Muscle of back (tissue), 11 donors: Measurements from ENCODE around the gene MALT1. TPM values are rescaled to one million over a fixed set of nuclear protein-coding genes. Genes with fewer than 3 reads are reported as not detected.
"Not testable (repeated sequence)": the region's sequence is repeated elsewhere in the genome, so short reads cannot be mapped to it uniquely, and the experiment has no call there.

Source experiments
- DNase-seq, 3 donors: peaks; one replicate each; pipeline versions ENCODE4 v3.0.0 to v3.0.0-alpha.2; 2013
- polyA plus RNA-seq, 10 donors: library from polyadenylated mRNA; unstranded; fragments of 120-200 nt; gene quantifications; one replicate each; pipeline ENCODE4 v1.2.1, GENCODE V29; 2013; ENCODE audit not compliant: insufficient read length in 10 of 10

The MALT1 gene
- polyA plus RNA-seq, 10 donors: 11.2 to 18.9 (median 15.4) TPM

GRCh38 chr18:58649966-58650816 is 21.1 kb upstream of the MALT1 start:
- DNase-seq: no peak

- not testable (repeated sequence) for DNase-seq
Measured at GRCh38 chr18:58650830-58651229, 20.4 kb upstream of the MALT1 start.

DNA sequence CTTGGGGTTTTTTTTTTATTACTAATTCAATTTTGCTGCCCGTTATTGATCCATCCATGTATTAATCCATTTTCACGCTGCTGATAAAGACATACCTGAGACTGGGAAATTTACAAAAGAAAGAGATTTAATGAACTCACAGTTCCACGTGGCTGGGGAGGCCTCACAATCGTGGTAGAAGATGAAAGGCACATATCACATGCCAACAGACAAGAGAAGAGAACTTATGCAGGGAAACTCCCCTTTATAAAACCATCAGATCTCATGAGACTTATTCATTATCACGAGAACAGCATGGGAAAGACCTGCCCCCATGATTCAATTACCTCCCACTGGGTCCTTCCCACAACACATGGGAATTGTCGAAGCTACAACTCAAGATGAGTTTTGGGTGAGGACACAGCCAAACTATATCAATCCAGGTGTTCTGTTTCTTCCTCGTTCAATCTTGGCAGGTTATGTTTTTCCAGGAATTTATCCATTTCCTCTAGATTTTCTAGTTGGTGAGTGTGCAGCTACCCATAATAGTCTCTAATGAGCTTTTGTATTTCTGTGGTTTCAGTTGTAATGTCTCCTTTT is 18.0 kb upstream of the MALT1 start:
- DNase-seq: not testable (repeated sequence)

DNA sequence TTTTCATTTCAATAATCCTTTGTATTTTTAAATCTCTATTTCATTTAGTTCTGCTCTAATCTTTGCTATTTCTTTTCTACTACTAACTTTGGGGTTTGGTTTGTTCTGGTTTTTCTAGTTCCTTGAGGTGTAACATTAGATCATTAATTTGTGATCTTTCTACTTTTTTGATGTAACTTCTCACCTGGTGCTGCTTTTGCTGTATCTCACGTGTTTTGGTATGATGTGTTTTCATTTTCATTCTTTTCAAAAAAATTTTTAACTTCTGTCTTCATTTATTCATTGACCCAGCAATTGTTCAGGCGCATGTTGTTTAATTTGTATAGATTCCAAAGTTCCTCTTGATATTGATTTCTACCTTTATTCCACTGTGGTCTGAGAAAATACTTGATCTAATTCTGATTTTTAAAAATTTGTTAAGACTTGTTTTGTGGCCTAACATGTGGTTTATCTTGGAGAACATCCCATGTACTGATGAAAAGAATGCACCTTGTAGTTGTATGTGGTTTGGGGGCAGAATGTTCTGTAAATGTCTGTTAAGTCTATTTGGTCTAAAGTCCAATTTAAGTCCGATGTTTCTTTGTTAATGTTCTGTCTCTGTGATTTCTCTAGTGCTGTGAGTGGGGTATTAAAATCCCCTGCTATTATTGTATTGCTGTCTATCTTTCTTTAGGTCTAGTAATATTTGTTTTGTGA is 17.3 kb upstream of the MALT1 start:
- no peak for DNase-seq

DNA sequence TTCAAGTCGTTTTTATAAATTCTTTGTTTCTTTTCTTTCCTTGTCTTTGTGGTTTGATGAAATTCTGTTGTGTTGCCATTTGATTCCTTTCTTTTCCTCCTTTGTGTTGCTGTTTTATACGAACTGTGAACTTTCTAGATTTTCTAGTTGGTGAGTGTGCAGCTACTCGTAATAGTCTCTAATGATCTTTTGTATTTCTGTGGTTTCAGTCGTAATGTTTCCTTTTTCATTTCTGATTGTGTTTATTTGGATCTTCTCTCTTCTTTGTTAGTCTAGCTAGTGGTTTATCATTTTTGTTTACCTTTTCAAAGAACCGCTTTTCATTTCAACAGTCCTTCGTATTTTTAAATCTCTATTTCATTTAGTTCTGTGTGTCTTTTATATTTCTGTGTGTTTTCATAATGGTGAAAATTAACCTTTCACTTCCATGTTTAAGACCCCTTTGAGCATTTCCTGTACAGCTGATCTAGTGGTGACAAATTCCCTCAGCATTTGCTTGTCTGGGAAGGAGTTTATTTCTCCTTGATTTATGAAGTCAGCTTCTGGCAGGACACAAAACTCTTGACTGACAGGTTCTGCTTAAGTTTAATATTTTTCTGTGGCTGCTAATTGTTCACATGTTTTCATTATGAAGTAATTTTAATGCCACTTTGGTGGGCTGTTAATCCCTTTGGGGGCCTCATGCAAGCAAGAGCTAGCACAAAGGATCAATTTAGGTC is 16.2 kb upstream of the MALT1 start:
- DNase-seq: no peak

- DNase-seq: no peak
Measured at GRCh38 chr18:58657081-58657480, 14.2 kb upstream of the MALT1 start.

DNA sequence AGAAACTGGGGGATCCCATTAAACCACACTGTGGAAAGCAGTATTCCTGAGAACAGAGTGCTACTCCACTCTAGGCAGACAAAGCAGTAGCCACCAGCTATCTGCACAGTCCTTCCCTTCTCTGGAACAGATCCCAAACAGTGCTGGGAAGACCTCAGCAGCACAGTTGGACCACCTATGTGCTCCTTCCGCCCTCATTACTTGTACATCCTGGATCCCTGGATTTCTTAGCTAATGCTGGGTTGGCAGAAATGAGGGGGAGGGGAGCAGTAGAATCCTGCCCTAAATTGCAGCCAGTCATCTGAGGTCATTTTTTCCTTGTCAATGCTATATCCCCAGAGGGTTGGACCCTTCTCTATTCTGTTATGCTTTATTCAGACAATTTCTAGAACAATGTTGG is 13.8 kb upstream of the MALT1 start:
- no peak for DNase-seq

GRCh38 chr18:58659691-58660090 is 11.6 kb upstream of the MALT1 start:
- no peak for DNase-seq

DNA sequence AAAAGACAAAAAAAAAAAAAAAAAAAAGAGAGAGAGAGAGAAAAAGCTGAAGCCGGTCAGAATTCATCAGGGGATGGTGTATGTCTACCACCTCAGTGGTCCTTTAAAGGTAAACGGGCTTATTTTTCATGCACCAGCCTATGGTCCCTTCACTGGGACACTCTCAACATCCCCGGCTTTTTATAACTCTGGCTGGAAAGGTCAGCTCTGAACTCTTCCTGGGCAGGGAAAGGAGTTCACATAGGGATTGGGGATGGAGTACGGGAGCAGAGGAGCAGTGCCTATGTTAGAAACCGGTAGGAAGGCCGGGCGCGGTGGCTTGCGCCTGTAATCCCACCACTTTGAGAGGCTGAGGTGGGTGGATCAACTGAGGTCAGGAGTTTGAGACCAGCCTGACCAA is 10.3 kb upstream of the MALT1 start:
- DNase-seq: no peak

DNA sequence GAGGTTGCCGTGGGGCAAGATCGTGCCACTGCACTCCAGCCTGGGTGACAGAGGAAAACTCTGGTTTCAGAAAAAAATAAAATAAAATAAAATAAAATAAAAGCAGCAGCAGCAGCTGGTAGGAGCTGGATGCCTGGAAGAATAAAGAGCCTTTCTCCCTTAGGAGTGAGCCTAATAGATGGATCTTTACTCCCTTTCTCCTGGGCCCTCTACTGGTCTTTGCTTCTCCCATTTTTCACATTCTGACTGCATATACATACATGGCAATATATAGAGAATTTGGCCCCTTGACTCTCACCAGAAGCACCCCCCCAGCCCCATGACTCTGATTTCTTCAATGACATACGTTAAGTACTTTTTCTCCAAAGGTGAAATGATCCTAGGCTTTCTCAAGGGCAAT is 9.8 kb upstream of the MALT1 start:
- DNase-seq: peak in 1 of 3 donors; percentile 14

GRCh38 chr18:58662118-58662517 is 9.1 kb upstream of the MALT1 start:
- no peak for DNase-seq

GRCh38 chr18:58666176-58666575 is 5.1 kb upstream of the MALT1 start:
- no peak for DNase-seq

DNA sequence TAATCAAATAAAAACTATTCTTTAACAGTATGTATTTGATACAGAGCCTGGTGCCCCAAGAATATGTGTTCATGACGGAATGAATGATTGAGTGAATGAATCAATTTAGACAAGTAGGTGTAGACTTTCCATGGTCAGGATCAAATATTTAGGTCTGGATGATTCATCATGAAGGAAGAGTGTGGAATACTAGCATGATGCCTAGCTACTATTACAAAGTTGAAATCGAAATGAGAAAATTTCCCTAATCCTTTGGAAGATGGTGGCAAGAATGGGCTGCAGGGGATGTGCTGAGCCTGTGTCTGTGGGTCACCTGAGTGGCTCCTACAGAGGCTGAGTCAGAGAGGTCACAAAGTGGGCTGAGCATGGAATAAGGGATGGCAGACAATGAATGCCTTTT is 3.1 kb upstream of the MALT1 start:
- no peak for DNase-seq

- DNase-seq: peak in 1 of 3 donors; percentile 62
Measured at GRCh38 chr18:58668897-58669296, 2.4 kb upstream of the MALT1 start.

DNA sequence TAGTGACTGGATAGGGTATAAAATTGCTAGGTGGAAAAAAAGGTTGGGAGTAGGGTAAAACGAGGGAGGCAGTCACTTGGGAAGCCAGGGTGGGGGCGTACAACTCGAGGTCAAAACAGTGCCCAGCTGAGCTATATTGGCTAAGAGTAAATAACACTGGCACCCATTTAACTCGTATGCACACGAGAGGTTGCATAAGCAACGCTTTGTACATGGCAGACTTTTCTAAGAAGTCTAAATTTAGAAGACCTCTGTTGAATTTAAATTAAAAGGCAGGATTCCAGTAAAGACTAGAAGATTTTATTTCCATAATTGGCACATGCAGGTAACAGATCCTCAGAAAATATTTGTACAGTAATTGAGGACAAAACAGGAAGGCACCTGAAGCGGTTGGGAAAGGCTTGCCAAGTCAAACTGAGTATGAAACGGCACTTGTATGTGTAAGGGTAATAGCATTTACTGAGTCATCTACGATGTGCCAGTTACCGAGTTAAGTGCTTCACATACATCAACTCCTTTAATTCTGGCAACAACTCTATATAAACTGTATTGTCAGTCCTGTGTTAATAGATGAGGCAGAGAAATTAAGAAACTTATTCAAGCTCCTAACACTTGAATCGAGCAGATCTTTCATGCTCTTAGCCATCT is 1.4 kb upstream of the MALT1 start:
- no peak for DNase-seq

DNA sequence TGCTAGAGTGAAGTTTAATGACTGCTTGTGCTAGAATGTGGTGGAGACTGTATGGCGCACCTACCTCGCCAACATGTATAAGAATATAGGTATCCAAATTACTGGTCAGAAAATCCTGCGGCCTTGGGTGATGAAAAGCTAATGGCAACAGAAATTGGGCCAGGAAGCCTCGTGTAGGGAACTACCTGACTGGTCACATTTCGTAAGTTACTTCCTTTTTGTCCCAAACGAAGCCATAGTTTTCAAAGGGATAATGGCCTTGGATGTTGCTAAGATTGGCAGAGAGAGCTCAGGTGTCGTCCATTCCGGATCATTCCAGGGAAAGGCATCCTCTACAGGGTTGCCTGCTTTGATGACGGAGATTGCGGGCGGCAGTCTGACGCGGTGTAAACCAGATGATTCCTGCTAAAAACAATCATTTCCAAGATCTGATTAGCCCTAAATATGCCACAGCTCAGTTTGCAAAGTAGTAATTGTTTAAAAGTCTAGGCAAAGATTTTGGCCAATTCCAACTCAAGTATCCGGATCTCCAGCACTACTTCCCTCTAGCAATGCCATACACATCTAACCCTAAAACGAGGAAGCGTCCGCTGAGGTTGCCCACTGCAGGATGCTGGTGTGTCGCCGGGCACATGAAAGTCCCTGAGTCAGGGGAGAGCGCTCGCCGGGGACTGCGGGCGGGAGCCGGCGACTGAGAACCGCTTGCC is 708 bp upstream of the MALT1 start:
- DNase-seq: no peak

DNA sequence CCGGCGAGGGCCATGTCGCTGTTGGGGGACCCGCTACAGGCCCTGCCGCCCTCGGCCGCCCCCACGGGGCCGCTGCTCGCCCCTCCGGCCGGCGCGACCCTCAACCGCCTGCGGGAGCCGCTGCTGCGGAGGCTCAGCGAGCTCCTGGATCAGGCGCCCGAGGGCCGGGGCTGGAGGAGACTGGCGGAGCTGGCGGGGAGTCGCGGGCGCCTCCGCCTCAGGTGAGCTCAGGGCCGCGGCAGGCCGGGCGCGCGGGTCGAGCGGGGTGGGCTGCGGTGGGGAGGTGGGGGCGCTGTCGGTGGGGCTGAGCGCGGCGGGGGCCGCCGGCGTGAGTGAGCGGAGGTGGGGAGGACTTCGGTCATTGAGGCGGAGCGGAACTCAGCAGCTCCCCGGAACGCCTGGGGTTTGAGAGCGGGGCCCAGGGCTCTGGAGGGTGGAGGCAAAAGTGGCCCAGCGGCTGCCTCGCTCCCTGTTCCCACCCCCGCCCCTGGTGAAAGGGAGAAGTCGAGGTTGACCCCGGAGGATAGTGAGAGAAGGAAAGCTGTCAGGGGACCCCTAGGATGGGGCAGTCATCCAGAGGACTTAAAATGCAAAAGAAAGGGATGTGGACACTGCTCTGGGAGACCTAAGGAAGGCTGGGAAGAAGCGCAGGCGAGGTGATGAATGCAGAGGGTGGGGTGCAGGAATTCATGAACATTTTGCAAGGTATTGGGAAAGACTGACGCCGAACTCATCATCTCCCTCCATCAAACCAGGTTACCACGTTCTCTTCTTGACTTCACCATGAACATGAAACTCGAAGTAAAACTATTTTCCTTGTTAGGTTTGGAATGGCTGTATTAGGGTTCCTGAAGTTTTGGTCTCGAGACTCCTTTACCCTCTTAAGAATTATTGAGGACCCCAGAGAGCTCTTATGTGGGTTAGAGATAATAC is 633 bp downstream of the MALT1 start:
- DNase-seq: peak in 2 of 3 donors; percentile 30 to 74

GRCh38 chr18:58674159-58674558 is 2.9 kb downstream of the MALT1 start:
- no peak for DNase-seq

- no peak for DNase-seq
Measured at GRCh38 chr18:58674863-58675472, 3.7 kb downstream of the MALT1 start.
